ENCODE measurements around the gene PPEF2. TPM values are rescaled to one million over a fixed set of nuclear protein-coding genes. Genes with fewer than 3 reads are reported as not detected.

PPEF2 gene
- total RNA-seq, 2 donors from 2014 or later, result not detected

DNA sequence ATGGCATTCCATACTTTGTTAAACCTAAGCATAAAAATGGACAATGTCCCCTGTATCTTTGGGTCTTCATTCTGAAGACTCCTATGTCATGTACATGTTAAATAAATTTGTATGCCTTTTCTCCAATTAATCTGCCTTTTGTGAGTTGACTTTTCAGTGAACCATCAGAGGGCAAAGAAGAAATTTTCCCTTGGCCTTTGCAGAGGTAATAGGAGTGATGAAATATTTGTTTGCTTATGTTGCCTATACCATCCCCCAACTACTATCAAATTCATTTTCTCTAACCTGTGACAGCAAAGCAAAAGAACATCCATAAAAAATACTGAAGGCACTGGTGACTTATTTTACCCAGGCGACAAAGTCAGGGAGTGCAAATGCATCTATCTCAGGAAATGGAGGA, 20.3 kb upstream of the PPEF2 start:
- peak overlapping the region in 1 of 2 donors; percentile 33 for H3K27ac ChIP-seq
- TF ChIP-seq, protein P1, sequence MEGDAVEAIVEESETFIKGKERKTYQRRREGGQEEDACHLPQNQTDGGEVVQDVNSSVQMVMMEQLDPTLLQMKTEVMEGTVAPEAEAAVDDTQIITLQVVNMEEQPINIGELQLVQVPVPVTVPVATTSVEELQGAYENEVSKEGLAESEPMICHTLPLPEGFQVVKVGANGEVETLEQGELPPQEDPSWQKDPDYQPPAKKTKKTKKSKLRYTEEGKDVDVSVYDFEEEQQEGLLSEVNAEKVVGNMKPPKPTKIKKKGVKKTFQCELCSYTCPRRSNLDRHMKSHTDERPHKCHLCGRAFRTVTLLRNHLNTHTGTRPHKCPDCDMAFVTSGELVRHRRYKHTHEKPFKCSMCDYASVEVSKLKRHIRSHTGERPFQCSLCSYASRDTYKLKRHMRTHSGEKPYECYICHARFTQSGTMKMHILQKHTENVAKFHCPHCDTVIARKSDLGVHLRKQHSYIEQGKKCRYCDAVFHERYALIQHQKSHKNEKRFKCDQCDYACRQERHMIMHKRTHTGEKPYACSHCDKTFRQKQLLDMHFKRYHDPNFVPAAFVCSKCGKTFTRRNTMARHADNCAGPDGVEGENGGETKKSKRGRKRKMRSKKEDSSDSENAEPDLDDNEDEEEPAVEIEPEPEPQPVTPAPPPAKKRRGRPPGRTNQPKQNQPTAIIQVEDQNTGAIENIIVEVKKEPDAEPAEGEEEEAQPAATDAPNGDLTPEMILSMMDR (IDR thresholded peaks at IDR 0.05), result no peak
- TF ChIP-seq POLR2A (IDR thresholded peaks at IDR 0.05) (no peak), POLR2AphosphoS5 (IDR thresholded peaks at IDR 0.05) (no peak)
- intact Hi-C loops (cut with DNase I), result no loop called here
- peaks cover 4% of the 10 kb centered on the region for H3K4me1 ChIP-seq (replicated peaks)
- H3K36me3 ChIP-seq, result no peaks in the 10 kb centered on the region
- no peaks in the 10 kb centered on the region for H3K27me3 ChIP-seq (replicated peaks; ENCODE audit: insufficient read depth)
- no peaks in the 10 kb centered on the region for H3K9me3 ChIP-seq
- WGBS, result 87% methylated on average over 1 of the region's 1 CpG
- no peak for DNase-seq (ENCODE audit: low spot score)
- no peak overlapping the region for H3K4me3 ChIP-seq

DNA sequence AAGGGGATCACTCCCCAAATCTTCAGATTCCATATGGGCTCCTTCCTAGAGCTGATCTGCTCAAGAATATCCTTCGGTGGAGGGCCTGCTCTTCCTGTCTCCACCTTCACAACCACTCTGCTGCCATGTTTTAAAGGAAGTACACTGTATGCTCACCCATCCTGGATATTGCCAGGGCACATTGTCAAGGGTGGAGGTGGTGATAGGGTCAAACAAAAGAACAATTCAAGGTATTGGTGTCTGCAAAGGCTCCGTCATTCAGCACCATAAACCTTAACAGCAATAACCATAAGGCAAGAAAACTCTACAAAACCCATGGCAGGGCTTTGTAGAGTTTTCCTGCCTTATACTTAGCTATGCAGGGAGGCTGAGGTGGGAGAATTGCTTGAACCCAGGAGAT, 19.7 kb upstream of the PPEF2 start:
- 100% methylated on average over 2 of the region's 2 CpGs for WGBS
- no peaks in the 10 kb centered on the region for H3K36me3 ChIP-seq

GRCh38 chr4:75920327-75920726, 18.1 kb upstream of the PPEF2 start:
- H3K4me1 ChIP-seq (replicated peaks), result peaks cover 4% of the 10 kb centered on the region
- peak overlapping the region in 1 of 2 donors; percentile 33 for H3K27ac ChIP-seq
- no peaks in the 10 kb centered on the region for H3K27me3 ChIP-seq (replicated peaks; ENCODE audit: insufficient read depth)
- no peak overlapping the region for H3K4me3 ChIP-seq
- no peak for DNase-seq (ENCODE audit: low spot score)
- WGBS, result 79% methylated on average over 4 of the region's 4 CpGs
- no peak for TF ChIP-seq POLR2AphosphoS5 (IDR thresholded peaks at IDR 0.05)
- TF ChIP-seq POLR2A (IDR thresholded peaks at IDR 0.05), result no peak
- TF ChIP-seq, protein P1 (IDR thresholded peaks at IDR 0.05), result no peak
- intact Hi-C loops (cut with DNase I), result no loop called here
- no peaks in the 10 kb centered on the region for H3K36me3 ChIP-seq
- no peaks in the 10 kb centered on the region for H3K9me3 ChIP-seq

More for the DNA sequence above, 19.7 kb upstream of the PPEF2 start:
- H3K27ac ChIP-seq, result peak overlapping the region in 1 of 2 donors; percentile 33
- H3K4me3 ChIP-seq, result no peak overlapping the region
- intact Hi-C loops (cut with DNase I), result no loop called here
- TF ChIP-seq, protein P1 (IDR thresholded peaks at IDR 0.05), result no peak
- TF ChIP-seq POLR2AphosphoS5 (IDR thresholded peaks at IDR 0.05), result no peak
- TF ChIP-seq POLR2A (IDR thresholded peaks at IDR 0.05), result no peak
- H3K9me3 ChIP-seq, result no peaks in the 10 kb centered on the region
- DNase-seq (ENCODE audit: low spot score), result no peak
- no peaks in the 10 kb centered on the region for H3K27me3 ChIP-seq (replicated peaks; ENCODE audit: insufficient read depth)
- peaks cover 4% of the 10 kb centered on the region for H3K4me1 ChIP-seq (replicated peaks)

DNA sequence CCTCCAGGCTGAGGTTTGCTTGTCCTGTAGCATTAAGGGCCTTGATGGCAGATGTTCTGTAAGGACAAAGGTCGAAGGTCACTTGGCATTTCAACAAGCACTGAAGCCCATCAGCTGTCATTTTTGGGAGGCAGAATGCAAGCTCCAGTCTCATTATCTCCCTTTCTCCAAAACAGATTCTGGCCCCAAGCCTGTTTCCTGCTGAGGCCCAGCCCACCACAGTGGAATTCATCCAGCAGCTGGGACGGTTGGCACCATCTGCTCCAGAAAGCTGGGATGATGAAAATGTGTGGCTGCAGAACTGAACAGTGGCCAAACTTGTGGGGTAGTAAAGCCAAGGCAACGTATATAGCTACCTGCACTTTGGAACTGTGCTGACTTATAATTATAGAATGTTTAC, 17.7 kb upstream of the PPEF2 start:
- H3K27ac ChIP-seq, result peak overlapping the region in 1 of 2 donors; percentile 33
- TF ChIP-seq, protein P1 (IDR thresholded peaks at IDR 0.05), result no peak
- no peak for TF ChIP-seq POLR2AphosphoS5 (IDR thresholded peaks at IDR 0.05)
- no peak for TF ChIP-seq POLR2A (IDR thresholded peaks at IDR 0.05)
- H3K9me3 ChIP-seq, result no peaks in the 10 kb centered on the region
- H3K4me1 ChIP-seq (replicated peaks), result peaks cover 4% of the 10 kb centered on the region
- no peaks in the 10 kb centered on the region for H3K27me3 ChIP-seq (replicated peaks; ENCODE audit: insufficient read depth)
- no peak overlapping the region for H3K4me3 ChIP-seq
- no peaks in the 10 kb centered on the region for H3K36me3 ChIP-seq
- WGBS, result 36% methylated on average over 3 of the region's 3 CpGs
- DNase-seq (ENCODE audit: low spot score), result no peak
- intact Hi-C loops (cut with DNase I), result loop anchor here (10.0 kb wide), 1 partner anchor 145 kb away; no protein-coding TSS in a partner anchor

DNA sequence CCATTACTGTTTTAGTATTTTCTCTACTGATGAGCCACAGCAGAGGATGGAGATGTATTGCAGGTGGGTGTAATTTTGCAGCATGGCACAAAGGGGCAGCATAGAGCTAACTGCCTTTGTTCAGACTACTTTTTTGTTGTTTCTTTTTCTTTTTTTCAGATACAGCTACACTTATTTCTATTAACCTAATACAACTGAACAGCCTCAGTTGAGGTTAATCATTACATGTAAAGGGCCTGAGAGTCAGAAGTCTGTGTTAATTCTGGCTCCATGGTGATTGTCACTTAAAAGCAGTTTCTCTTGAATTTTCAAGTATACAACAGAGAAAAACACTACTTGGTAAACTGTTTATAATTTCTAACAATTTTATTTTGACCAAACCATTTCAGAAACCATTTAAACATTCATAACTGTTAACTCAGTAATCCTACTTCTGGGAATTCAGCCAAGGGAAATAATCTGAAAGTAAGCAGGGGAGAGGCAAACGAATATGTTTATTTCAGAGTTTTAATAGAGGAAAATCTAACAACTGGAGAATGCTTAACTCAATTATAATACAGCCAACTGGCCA, 13.9 kb upstream of the PPEF2 start:
- Histone ChIP-seq H3K9me3 (no peaks in the 10 kb centered on the region), H3K4me3 (no peak overlapping the region), H3K27me3 (replicated peaks; ENCODE audit: insufficient read depth) (no peaks in the 10 kb centered on the region), H3K27ac (peak overlapping the region; percentile 20 to 62), H3K36me3 (no peaks in the 10 kb centered on the region), H3K4me1 (replicated peaks) (peaks cover 4% of the 10 kb centered on the region)
- no peak for DNase-seq (ENCODE audit: low spot score)
- WGBS, result 11% methylated on average over 1 of the region's 1 CpG
- intact Hi-C loops (cut with DNase I), result loop anchor here (10.0 kb wide), 1 partner anchor 149 kb away; no protein-coding TSS in a partner anchor
- TF ChIP-seq, protein P1 (IDR thresholded peaks at IDR 0.05), result peak; percentile 38 to 64 (median 55)
- TF ChIP-seq POLR2AphosphoS5 (IDR thresholded peaks at IDR 0.05) (peak; percentile 48), POLR2A (IDR thresholded peaks at IDR 0.05) (no peak)
